ENCODE results near the gene KSR1. TPM values are rescaled to one million over a fixed set of nuclear protein-coding genes. Genes with fewer than 3 reads are reported as not detected.

KSR1 gene
- total RNA-seq, 1 donor from 2014 or later = 90.2 TPM

DNA sequence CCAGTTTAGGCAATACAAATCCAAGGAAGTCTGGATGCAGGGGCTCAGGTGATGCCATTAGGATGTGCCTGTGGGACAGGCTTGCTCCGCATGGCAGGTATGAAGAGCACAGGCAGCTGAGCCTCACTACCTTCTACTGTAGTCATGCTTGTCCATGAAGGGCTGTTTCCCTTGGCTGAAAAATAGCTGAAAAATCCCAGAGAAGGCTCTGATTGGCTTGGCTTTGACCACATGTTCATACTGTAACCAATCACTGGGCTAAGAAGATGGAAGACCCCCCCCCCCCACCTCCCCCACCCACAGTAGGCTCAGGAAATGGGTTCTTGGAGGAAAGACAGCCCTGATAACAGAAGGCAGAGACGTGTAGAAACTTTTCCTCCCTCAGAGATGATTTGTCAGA, 108.2 kb downstream of the KSR1 start:
- no peak overlapping the region for H3K4me3 Mint-ChIP-seq (ENCODE audit: unreplicated experiment)
- H3K4me1 ChIP-seq (ENCODE audit: insufficient read depth, low read length) = peaks cover 32% of the 10 kb centered on the region
- no peaks in the 10 kb centered on the region for H3K27me3 Mint-ChIP-seq (ENCODE audit: low read depth, unreplicated experiment)
- peaks cover 7% of the 10 kb centered on the region for H4K20me1 ChIP-seq (ENCODE audit: insufficient read depth, low read length)
- H3K9ac ChIP-seq (ENCODE audit: low read length) = no peak overlapping the region
- H3K4me2 ChIP-seq (ENCODE audit: low read length) = no peak overlapping the region
- peaks cover 62% of the 10 kb centered on the region for H3K79me2 ChIP-seq (ENCODE audit: insufficient read depth, low read length)
- no peak overlapping the region for H3K4me3 ChIP-seq (ENCODE audit: insufficient read depth, low read depth, low read length)
- no peaks in the 10 kb centered on the region for H3K9me3 Mint-ChIP-seq (ENCODE audit: unreplicated experiment)
- no peak overlapping the region for H3K27ac ChIP-seq (ENCODE audit: low read depth, low read length)
- FAIRE-seq (no peak), DNase-seq (ENCODE audit: low read depth) (no peak)
- no peak overlapping the region for H3K27ac Mint-ChIP-seq (ENCODE audit: unreplicated experiment)
- TF ChIP-seq, protein P1, sequence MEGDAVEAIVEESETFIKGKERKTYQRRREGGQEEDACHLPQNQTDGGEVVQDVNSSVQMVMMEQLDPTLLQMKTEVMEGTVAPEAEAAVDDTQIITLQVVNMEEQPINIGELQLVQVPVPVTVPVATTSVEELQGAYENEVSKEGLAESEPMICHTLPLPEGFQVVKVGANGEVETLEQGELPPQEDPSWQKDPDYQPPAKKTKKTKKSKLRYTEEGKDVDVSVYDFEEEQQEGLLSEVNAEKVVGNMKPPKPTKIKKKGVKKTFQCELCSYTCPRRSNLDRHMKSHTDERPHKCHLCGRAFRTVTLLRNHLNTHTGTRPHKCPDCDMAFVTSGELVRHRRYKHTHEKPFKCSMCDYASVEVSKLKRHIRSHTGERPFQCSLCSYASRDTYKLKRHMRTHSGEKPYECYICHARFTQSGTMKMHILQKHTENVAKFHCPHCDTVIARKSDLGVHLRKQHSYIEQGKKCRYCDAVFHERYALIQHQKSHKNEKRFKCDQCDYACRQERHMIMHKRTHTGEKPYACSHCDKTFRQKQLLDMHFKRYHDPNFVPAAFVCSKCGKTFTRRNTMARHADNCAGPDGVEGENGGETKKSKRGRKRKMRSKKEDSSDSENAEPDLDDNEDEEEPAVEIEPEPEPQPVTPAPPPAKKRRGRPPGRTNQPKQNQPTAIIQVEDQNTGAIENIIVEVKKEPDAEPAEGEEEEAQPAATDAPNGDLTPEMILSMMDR (IDR thresholded peaks at IDR 0.05; ENCODE audit: insufficient read depth, low read depth, low read length) = no peak
- TF ChIP-seq EZH2 (IDR thresholded peaks at IDR 0.05; ENCODE audit: insufficient read depth, low read length) = no peak
- H3K4me1 Mint-ChIP-seq (ENCODE audit: low read depth, unreplicated experiment) = peaks cover 31% of the 10 kb centered on the region
- H3K36me3 Mint-ChIP-seq (ENCODE audit: low read depth, unreplicated experiment) = peaks cover 21% of the 10 kb centered on the region
- H3K27me3 ChIP-seq (ENCODE audit: insufficient read depth, low read length) = no peaks in the 10 kb centered on the region
- H3K36me3 ChIP-seq (ENCODE audit: insufficient read depth, low read length) = no peaks in the 10 kb centered on the region
- H2AFZ ChIP-seq (ENCODE audit: low read depth, low read length) = no peak overlapping the region
- H3K9me3 ChIP-seq (ENCODE audit: insufficient read depth, low read depth, low read length) = no peaks in the 10 kb centered on the region

- Histone ChIP-seq H4K20me1 (ENCODE audit: insufficient read depth, low read length) (peaks cover 19% of the 10 kb centered on the region), H2AFZ (ENCODE audit: low read depth, low read length) (no peak overlapping the region), H3K4me2 (ENCODE audit: low read length) (peak overlapping the region; percentile 26), H3K9me3 (ENCODE audit: insufficient read depth, low read depth, low read length) (no peaks in the 10 kb centered on the region), H3K27ac (ENCODE audit: low read depth, low read length) (peak overlapping the region; percentile 50), H3K79me2 (ENCODE audit: insufficient read depth, low read length) (peaks cover 68% of the 10 kb centered on the region), H3K27me3 (ENCODE audit: insufficient read depth, low read length) (no peaks in the 10 kb centered on the region), H3K36me3 (ENCODE audit: insufficient read depth, low read length) (no peaks in the 10 kb centered on the region), H3K4me1 (ENCODE audit: insufficient read depth, low read length) (peaks cover 16% of the 10 kb centered on the region), H3K4me3 (ENCODE audit: insufficient read depth, low read depth, low read length) (no peak overlapping the region), H3K9ac (ENCODE audit: low read length) (peak overlapping the region; percentile 48)
- Mint-ChIP-seq H3K27ac (ENCODE audit: unreplicated experiment) (no peak overlapping the region), H3K9me3 (ENCODE audit: unreplicated experiment) (no peaks in the 10 kb centered on the region), H3K36me3 (ENCODE audit: low read depth, unreplicated experiment) (peaks cover 24% of the 10 kb centered on the region), H3K27me3 (ENCODE audit: low read depth, unreplicated experiment) (no peaks in the 10 kb centered on the region), H3K4me3 (ENCODE audit: unreplicated experiment) (peak overlapping the region; percentile 40), H3K4me1 (ENCODE audit: low read depth, unreplicated experiment) (peaks cover 30% of the 10 kb centered on the region)
- TF ChIP-seq EZH2 (IDR thresholded peaks at IDR 0.05; ENCODE audit: insufficient read depth, low read length) = no peak
- DNase-seq (ENCODE audit: low read depth) = peak; percentile 69
- FAIRE-seq = no peak
These were observed 109.8 kb downstream of the KSR1 start for GRCh38 chr17:27565874-27566670.

DNA sequence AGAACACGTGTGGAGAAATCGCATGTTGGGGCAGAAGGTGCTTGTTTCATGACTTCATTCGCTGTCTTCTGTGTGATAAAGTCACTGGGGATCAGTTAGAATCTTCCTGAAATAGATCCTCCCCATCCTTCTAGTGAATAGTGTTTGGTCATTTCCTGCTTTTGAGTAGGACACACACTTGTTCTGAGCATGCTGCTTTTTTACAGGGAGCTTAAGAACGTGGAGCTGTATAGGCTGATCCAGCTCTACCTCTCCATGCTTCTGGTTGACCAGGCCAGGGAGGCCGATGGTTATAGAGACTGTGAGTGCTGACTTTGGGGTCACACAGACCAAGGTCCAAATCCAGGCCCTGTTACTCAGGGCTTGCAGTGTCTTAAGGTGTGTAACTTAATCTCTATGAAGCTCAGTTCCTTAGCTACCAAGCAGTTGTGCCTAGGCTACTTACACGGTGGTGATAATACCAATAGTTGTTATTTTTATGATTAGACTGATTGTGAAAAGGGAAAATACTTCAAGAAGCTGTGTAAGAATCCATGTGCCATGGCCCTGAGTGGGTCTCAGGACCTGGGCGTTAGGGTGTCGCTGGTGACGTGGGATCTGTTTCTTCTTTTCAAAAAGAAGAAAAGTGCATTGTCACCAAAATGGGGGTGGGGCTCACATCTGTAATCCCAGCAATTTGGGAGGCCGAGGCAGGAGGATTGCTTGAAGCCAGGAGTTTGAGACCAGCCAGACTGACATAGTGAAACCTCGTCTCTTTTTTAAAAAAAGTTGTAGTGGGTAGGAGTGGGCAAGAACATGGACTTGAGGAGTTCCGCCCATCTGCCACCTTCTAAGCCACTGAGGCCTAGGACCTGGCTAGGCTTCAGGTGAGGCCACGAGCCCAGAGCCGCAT, 110.7 kb downstream of the KSR1 start:
- no peaks in the 10 kb centered on the region for H3K27me3 Mint-ChIP-seq (ENCODE audit: low read depth, unreplicated experiment)
- no peak overlapping the region for H3K4me3 Mint-ChIP-seq (ENCODE audit: unreplicated experiment)
- no peaks in the 10 kb centered on the region for H3K27me3 ChIP-seq (ENCODE audit: insufficient read depth, low read length)
- H3K27ac Mint-ChIP-seq (ENCODE audit: unreplicated experiment) = peak overlapping the region; percentile 41
- FAIRE-seq = peak; percentile 73
- H3K9ac ChIP-seq (ENCODE audit: low read length) = peak overlapping the region; percentile 48
- H3K36me3 ChIP-seq (ENCODE audit: insufficient read depth, low read length) = no peaks in the 10 kb centered on the region
- H3K36me3 Mint-ChIP-seq (ENCODE audit: low read depth, unreplicated experiment) = peaks cover 23% of the 10 kb centered on the region
- no peak overlapping the region for H3K4me2 ChIP-seq (ENCODE audit: low read length)
- H4K20me1 ChIP-seq (ENCODE audit: insufficient read depth, low read length) = peaks cover 20% of the 10 kb centered on the region
- H3K4me1 Mint-ChIP-seq (ENCODE audit: low read depth, unreplicated experiment) = peaks cover 30% of the 10 kb centered on the region
- peaks cover 18% of the 10 kb centered on the region for H3K4me1 ChIP-seq (ENCODE audit: insufficient read depth, low read length)
- DNase-seq (ENCODE audit: low read depth) = no peak
- H3K9me3 ChIP-seq (ENCODE audit: insufficient read depth, low read depth, low read length) = no peaks in the 10 kb centered on the region
- H3K4me3 ChIP-seq (ENCODE audit: insufficient read depth, low read depth, low read length) = no peak overlapping the region
- H3K79me2 ChIP-seq (ENCODE audit: insufficient read depth, low read length) = peaks cover 66% of the 10 kb centered on the region
- H3K9me3 Mint-ChIP-seq (ENCODE audit: unreplicated experiment) = no peaks in the 10 kb centered on the region
- TF ChIP-seq EZH2 (IDR thresholded peaks at IDR 0.05; ENCODE audit: insufficient read depth, low read length) = no peak
- TF ChIP-seq, protein P1 (IDR thresholded peaks at IDR 0.05; ENCODE audit: insufficient read depth, low read depth, low read length) = no peak
- H2AFZ ChIP-seq (ENCODE audit: low read depth, low read length) = no peak overlapping the region
- H3K27ac ChIP-seq (ENCODE audit: low read depth, low read length) = peak overlapping the region; percentile 50
